HG02938 (cell line): Measurements from ENCODE around the gene VSTM2B.
A peak's percentile ranks its signal among the peaks of the same experiment; 100 is the strongest.

Experiments
- ATAC-seq: cut with Tn5 transposase; IDR thresholded peaks from one replicate; pipeline ENCODE4 v1.9.1; 2021; ENCODE audit warnings: mild to moderate bottlenecking, moderate library complexity; ENCODE audit not compliant: unreplicated experiment

The VSTM2B gene

DNA sequence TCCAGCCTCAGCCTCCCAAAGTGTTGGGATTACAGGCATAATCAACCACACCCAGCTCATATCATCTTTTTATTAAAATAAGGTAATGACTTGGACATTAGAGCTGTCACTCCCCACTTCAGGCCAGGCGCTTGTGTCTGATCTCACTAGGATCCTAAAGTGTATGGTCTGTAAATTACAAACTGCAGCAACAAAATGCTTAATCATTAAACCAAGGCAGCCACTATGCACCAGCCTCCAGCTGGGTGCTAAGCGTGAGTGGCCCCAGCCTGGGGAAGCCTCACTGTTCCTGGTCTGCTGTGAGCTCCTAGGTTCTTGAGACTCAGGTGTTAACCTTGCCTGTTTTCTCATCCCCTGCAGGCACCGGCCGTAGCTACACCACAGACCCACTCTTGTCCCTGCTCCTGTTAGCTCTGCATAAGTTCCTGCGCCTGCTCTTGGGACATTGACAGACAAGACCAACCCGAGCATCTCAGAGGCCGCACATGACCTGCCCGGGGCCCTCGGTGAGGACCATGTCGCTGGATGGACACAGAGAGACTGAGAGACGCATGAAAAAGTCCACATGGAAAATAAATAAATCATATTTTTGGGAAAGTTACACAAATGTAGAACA lies 37.8 kb downstream of the VSTM2B start:
- no peak for ATAC-seq

DNA sequence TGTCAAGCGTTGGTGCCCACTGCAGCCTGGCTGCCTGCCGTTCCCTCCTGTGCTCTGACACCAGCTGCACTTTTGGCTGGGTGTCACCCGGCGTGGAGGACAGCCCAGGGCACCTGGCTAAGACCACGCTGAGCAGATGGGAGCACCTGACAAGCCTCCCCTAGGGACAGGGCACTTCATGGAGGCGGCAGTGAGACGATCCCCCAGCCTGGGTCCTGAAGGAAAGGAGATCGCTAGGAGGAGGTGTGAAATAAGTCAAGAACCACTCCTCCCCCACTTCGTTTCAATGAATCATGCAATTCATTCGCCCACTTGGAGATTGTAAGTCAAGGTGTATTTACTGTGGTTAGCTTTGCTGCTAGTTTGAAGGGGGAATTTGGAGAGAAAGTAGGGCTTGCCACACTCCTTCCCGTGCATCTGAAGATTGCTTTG lies 38.8 kb downstream of the VSTM2B start:
- ATAC-seq: no peak

DNA sequence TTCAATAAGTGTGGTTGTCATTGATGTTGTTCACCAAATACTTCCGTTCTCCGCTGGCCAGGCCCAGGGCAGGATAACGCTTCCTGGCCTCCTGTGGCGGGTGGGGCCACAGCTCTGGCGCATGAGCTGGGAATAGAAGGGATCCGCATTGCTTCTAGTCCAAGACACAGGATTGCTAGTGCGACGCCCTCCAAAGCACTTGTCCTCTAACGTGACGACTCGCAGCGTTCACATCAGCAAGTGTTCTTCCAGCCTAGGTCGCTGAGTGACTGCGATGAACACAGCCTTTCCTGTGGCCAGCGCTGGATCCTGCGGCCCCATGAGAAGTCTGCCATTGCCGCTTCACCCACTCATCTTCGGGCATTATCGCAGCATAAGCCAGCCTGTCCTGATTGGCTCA lies 39.4 kb downstream of the VSTM2B start:
- no peak for ATAC-seq

DNA sequence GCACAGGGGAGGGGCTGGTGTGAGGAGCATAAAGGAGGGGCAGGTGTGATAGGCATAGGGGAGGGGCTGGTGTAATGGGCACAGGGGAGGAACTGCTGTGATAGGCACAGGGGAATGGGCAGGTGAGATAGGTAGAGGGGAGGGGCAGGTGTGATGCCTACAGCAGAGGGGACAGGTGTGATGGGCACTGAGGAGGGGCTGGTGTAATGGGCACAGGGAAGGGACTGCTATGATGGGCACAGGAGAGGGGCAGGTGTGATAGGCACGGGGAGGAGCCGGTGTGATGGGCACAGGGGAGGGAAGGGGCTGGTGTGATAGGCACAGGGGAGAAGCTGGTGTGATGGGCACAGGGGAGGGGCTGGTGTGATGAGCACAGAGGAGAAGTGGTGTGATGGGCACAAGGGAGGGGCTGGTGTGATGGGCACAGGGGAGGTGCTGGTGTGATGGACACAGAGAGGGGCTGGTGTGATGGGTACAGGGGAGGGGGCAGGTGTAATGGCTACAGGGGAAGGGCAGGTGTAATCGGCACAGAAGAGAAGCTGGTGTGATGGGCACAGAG lies 40.8 kb downstream of the VSTM2B start:
- ATAC-seq: no peak

DNA sequence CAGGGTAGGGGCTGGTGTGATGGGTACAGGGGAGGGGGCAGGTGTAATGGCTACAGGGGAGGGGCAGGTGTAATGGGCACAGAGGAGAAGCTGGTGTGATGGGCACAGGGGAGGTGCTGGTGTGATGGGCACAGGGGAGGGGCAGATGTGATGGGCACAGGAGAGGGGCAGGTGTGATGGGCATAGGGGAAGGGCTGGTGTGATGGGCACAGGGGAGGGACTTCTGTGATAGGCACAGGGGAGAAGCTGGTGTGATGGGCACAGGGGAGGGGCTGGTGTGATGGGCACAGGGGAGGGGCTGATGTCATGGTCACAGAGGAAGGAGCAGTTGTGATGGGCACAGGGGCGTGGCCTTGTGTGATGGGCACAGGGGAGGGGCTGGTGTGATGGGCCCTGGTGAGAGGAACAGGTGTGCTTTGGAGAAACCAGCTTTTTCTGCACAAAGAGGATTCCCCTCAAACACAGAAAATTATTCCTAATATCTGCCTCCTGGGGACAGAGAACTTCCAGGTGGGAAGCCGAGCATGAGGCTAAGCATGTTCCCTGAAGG lies 41.6 kb downstream of the VSTM2B start:
- ATAC-seq: no peak

DNA sequence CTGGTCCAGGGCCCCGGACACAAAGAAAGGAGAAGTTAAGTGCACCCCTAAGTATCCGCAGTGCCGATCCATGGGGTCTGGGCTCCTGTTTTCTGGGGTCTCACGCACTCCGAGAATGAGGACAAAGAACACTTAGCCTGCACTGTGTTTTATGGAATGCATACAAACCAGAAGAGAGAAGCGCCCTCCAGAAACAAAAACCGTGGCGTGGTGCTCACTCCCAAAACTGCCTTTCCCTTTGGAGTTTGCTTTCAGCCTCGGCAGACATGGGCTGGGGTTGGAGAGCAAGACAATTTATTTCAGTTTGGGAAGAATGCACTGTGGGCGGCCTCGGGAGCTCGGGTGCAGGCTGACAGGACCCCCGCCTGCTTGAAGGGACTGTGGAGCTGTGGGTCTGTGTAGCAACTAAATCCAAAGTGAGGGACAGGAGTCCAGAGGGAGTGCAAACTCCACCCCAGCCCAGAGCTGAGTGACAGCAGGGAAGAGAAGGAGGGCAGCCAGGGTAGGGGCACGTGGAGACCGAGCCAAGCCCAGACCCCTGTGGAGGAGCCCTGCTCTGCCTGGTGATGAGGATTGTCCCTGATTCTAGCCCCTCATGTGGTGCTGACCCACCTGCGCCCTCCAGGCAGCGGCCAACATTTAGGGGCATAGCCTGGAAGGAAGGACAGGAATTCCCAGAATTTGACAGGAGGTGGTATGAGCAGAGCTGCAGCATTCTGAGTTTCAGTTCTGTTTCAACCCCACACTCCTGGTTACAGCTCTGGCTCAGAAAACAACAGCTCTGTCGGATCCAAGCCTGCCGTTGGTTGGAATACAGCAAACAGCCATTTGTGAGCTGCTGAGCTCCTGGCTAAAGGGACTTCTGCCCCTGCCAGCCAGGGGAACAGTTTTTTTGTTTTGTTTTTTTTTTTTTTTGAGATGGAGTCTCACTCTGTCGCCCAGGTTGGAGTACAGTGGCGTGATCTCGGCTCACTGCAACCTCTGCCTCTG lies 42.5 kb downstream of the VSTM2B start:
- ATAC-seq: no peak

DNA sequence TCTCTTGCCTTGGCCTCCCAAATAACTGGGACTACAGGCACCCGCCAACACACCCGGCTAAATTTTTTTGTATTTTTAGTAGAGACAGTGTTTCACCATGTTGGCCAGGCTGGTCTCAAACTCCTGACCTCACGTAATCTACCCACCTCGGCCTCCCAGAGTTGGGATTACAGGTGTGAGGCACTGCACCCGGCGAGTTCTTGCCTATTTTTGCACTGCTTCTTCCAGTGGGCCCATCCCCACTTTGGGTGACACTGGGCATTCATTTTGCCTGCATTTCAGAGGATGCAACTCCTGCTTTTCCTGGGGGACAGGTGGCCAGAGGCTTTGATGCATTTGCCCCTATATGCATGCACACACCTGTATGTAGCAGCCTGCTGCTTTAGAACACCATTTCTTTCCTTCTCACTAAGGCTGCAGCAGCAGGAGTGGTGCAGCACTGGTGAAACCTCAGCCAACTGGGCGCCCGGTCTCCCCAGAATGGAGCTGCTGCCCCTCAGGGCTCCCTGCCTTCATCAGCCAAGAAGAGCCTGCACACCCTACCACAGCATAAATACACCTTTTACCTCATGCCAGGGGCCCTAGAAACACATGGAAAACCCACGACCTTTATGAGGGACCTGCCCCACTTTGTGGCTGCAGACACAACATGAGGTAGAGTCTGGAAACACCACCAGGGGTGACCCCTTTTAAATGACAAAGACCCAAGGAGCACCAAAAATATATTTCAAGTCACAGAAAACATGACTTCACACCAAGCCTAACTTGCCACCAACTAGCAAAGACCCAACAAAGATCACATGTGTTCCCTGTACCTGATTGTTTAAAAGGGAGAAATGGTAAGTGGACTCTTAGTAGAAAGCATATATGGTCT lies 43.5 kb downstream of the VSTM2B start:
- ATAC-seq: no peak

DNA sequence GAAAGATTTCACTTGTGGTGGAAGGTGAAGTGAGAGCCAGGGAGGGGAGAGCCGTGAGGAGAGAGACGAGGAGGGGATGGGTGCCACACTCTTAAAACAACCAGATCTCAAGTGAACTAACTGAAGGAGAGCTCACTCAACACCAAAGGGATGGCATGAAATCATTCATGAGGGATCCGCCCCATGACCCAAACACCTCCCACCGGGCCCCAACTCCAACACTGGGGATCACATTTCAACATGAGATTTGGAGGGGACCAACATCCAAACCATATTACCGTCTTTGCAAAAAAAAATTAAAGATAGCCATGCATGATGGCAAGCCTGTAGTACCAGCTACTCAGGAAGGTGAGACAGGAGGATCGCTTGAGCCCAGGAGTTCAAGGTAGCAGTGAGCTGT lies 45.4 kb downstream of the VSTM2B start:
- no peak for ATAC-seq

DNA sequence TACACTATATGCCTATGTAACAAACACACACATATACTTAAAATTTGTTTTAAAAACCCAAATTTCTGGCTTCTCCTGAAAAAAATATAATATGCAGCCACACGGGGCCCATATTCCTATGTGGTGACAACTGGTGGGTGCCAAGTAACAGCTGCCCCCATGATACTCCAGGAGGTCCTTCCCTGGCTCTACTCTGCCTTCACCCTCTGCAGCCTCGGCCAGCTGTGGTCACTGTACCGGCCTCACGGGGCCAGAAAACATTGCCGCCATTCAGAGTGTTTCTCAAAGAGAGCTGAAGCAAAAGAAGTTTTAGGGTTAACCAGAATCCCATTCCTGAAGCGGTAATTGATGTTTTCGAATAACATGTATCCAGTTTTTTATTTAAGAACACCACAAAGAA lies 47.7 kb downstream of the VSTM2B start:
- ATAC-seq: no peak

DNA sequence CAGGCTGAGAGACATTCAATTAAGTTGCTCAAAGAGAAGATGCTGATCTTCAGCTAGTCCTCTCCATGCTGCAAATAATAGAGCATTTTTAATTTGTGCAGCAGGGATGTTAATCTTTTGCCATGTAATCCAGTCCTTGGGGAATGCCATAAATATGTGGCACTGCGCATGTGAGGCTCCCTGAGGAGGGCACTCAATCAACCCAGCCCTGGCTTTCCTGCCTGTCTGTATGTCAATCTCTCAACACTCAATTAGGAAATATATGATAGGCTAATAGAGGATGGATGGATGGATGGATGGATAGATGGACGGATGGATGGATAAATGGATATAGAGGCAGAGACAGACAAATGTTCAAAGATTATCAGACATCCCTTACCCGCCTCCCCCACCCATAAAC lies 48.7 kb downstream of the VSTM2B start:
- ATAC-seq: no peak

DNA sequence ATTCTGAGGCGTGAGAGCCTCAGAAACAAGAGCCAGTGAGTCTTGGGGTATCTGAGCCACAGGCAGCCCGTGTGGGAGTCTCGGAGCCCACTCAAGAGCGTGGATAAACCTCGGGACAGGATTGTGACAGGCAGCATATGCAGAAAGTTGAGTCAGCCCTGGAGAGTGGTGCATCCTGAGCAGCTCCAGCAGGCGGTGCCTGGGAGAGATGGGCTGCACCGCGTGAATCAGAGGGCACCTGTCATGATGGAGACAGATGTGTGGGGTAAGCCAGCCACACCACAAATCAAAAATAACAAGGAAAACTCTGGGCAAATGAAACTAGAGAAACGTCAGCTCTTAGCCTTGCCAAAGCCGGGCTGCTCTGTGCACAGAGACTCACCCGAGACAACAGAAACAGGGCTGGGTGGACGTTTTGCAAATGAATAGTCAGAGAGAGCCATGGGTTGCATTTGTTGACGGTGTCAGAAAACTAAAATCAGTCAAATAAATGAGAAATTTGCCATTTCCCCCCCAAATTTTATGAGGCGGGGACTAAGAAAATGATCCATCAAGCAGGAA lies 50.3 kb downstream of the VSTM2B start:
- no peak for ATAC-seq

DNA sequence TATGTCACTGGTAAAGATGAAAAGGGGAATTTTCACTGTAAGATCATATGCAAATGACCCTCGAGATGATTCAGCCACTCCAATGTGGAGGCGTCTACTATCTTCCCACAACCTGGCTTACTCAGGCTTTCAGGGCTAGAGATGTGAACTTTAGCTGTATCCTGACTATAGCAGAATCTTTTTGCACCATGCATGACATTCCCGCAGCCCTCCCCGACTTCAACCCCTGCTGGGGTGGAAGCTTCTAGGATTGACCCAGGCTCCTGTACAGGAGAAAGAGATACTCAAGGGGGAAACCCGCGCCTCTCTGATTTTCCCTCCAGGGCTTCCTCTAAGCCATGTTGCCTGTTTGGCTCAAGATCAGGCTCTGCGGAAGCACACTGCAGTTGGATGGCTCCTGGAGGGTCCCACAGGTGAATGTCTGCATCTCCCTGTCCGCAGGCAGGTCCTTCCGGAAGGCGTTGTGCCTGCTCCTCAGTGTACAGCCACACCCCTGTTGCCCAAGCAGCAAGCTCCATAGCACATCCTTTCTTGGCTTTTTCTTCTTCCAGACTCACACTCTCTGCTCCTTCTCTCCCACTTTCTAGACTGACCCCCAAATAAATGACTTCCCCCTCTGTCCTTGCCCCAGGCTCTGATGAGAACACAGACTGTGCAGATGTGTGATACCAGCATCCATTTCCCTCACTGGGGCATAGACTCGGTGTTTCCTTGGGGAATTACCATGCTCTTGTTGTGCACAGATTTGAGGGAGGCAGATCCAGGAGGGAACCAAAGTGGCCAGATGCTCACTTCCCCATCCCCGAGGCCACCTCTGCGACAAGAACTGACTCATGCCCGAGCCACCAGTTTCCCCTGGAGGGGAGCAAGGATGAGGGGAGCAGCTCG lies 51.2 kb downstream of the VSTM2B start:
- peak; percentile 64 for ATAC-seq

DNA sequence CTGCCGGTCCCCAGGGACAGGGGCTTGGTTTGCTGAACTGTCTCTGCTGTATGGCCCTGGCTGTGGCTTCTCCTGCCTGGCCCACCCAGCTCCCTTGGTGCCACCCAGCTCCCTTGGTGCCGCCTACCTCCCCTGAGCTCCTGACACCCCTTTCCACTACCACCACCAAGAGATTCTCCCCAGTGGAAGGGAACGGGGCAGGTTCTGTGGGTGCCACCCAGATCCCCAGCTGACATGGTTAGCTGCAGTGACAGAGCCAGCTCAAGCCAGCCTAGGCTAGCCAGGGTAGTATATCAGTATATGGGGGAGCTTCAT lies 51.8 kb downstream of the VSTM2B start:
- no peak for ATAC-seq

DNA sequence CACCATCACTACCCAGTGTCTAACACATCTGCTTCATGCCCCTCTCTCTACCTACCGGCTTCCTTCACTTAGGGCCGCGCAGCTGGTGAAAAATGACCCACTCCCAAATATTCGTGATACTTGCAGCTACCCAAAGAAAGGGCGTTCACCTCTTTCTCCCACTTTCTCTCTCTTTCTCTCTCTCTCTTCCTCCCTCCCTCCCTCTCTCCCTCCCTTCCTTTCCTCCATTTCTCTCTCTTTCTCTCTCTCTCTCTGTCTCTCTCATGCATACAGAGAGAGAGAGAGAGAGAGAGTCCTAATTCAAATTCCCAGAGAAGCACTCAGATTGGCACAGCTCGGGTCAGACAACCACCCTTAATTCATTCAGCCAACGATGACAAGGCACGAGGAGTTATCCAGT lies 52.6 kb downstream of the VSTM2B start:
- ATAC-seq: no peak

DNA sequence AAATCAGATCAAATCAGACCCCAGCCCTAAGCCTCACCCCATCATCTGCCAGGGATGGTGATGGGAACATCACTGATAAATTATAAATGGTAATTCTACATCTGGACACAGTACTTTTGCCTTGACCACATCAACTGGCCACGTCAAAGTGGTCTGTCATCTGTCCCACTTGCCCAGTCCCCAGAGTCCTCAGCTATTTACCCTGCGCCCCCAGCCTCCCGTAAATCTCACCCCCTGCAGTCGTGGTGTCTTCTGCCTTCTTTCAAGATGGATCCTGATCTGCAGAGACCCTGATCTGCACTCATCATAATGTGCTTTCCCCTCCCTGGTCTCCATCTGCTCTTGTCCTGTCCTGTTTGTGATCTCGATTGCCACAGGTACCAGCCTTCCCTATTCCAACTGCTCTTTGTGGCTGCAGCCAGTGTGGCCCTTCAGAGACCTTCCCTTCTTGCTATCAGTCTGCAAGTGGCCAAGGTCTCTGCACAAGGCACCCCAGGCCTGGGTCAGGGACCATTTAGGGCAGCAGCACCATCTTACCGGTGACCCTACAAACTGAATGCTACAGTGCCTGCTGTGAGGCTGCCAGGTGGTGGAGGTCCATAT lies 53.6 kb downstream of the VSTM2B start:
- ATAC-seq: no peak

DNA sequence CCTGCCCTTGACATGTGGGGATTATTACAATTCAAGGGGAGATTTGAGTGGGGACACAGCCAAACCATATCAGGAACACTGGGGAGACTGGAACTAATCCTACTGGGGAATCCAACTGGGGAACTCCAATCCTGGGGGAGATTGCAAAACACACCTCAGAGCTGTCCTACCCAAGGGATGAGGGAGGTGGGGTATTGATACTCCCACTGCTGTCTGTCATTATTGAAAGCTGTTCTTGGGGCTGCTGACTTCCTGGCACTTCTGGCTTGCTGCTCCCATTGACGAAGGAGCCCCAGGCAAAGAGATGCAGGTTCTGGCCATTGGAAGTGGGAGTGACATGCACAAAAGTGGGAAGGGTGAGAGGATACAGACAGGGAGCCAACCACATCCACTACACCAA lies 55.6 kb downstream of the VSTM2B start:
- ATAC-seq: no peak

DNA sequence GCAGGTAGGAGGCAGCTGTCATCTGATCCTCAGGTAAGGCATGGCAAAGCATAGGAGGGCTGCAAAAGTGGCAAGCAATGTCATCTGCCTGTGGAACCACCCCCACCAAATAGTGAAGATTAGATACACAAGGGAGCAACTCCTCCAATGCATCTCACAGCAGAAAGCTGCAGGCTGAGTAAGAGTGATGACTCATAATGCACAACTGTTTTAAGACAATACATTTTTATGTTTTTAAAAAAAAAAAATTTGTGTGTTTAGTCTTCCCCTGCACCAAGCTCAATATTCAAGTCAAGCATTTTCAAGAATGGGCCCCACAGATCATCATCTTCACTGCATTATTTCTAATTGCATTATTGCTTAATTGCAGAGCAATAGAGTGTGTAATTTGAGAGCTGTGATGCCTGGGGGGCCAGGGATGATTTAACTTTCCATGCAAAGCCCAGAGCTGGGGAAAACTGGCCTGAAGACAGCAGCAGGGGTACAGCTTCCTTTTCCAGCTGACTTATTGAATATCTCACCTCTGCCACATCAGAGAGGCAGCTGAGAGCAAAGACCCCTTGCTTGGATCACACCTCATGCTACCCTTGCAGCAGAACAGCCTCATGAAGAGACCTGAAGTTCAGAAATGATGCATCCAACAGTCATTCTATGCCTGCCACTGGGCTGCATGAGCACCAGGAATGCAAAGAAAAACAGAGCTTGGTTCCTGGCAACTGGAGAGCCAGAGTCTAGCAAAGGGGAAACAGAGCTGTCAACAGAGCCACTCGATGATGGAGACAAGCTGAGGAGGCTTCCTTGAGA lies 57.6 kb downstream of the VSTM2B start:
- no peak for ATAC-seq

DNA sequence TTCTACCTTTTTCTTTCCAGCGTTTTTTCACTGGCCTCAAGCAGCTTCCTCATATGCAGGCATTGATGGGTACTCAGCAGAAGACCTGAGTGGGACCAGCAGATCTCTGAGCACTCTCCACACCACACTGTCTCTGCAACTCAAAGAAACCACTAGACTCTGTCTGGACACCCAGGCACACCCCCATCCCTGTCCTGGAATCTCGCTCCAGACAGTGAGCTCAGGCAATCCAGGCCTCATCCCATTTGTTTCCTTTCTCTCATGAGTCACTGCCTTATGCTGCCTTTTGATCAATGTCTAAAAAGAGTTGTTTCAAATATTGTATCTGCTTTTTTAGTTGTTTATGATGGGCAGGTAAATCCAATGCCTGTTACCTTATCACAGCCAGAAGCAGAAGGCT lies 60.6 kb downstream of the VSTM2B start:
- ATAC-seq: no peak
